Keratinocyte (primary cell): ENCODE data around the gene SPOPL. TPM values are rescaled to one million over a fixed set of nuclear protein-coding genes. Genes with fewer than 3 reads are reported as not detected.

ENCODE experiments used
- DNase-seq: peaks from one replicate; pipeline ENCODE4 v3.0.0-alpha.2; 2011; ENCODE audit warnings: low read depth, missing footprints, low spot score
- FAIRE-seq: peaks from 2 replicates; lab custom pipeline; 2011; peaks lifted over from hg19 to GRCh38; lab: Jason Lieb, UNC
- H2AFZ ChIP-seq: 2 replicates; pipeline ENCODE4 v1.6.0; 2012; ENCODE audit warnings: low read length, control low read depth, inconsistent platforms; ENCODE audit not compliant: control insufficient read depth
- H3K27ac ChIP-seq: 2 replicates; pipeline ENCODE4 v1.5.1; 2011; ENCODE audit warnings: low read length; ENCODE audit not compliant: control insufficient read depth, insufficient read depth
- H3K27me3 ChIP-seq: 3 replicates; pipeline ENCODE4 v1.6.0; 2011; ENCODE audit warnings: low read length; ENCODE audit not compliant: control insufficient read depth, insufficient read depth; ENCODE audit errors: extremely low read depth
- H3K36me3 ChIP-seq, 2 experiments: 2 replicates in 1 of 2; 3 replicates in 1 of 2; pipeline ENCODE4 v1.5.1; 2011; ENCODE audit warnings: low read length in 2 of 2, mild to moderate bottlenecking in 1 of 2; ENCODE audit not compliant: control insufficient read depth in 2 of 2, insufficient read depth in 2 of 2; ENCODE audit errors: extremely low read depth in 1 of 2
- H3K4me1 ChIP-seq: 3 replicates; pipeline ENCODE4 v1.5.1; 2011; ENCODE audit warnings: low read length; ENCODE audit not compliant: control insufficient read depth, insufficient read depth; ENCODE audit errors: extremely low read depth
- H3K4me2 ChIP-seq: 3 replicates; pipeline ENCODE4 v1.6.0; 2011; ENCODE audit warnings: low read depth, low read length; ENCODE audit not compliant: control insufficient read depth, insufficient read depth; ENCODE audit errors: extremely low read depth
- H3K4me3 ChIP-seq, 3 experiments: fragments of 200-600 bp in 1 of 3; sonication (generic) in 1 of 3; 2 replicates in 2 of 3; 3 replicates in 1 of 3; pipeline ENCODE4 v1.5.1; 2011 to 2016; ENCODE audit warnings: low read length in 3 of 3, mild to moderate bottlenecking in 3 of 3, control low read depth in 2 of 3, inconsistent platforms in 1 of 3, low read depth in 1 of 3, mixed read lengths in 1 of 3, mixed run types in 1 of 3, moderate library complexity in 1 of 3; ENCODE audit not compliant: control insufficient read depth in 2 of 3, insufficient read depth in 2 of 3; ENCODE audit errors: extremely low read depth in 1 of 3
- H3K79me2 ChIP-seq: 2 replicates; pipeline ENCODE4 v1.6.0; 2012; ENCODE audit warnings: low read length; ENCODE audit not compliant: control insufficient read depth, insufficient read depth
- H3K9ac ChIP-seq: 3 replicates; pipeline ENCODE4 v1.6.0; 2011; ENCODE audit warnings: low read length; ENCODE audit not compliant: control insufficient read depth, insufficient read depth; ENCODE audit errors: extremely low read depth
- H3K9me1 ChIP-seq: 3 replicates; pipeline ENCODE4 v1.6.0; 2011; ENCODE audit warnings: low read length; ENCODE audit not compliant: control insufficient read depth, insufficient read depth; ENCODE audit errors: extremely low read depth
- H3K9me3 ChIP-seq: 2 replicates; pipeline ENCODE4 v1.5.1; 2012; ENCODE audit warnings: low read depth, low read length; ENCODE audit not compliant: control insufficient read depth
- H4K20me1 ChIP-seq: 3 replicates; pipeline ENCODE4 v1.6.0; 2011; ENCODE audit warnings: low read length; ENCODE audit not compliant: control insufficient read depth, insufficient read depth; ENCODE audit errors: extremely low read depth
- EZH2 ChIP-seq: IDR thresholded peaks from one replicate; pipeline ENCODE4 v1.6.1; 2012; ENCODE audit warnings: inconsistent platforms, mild to moderate bottlenecking, low read length, moderate library complexity
- dilution Hi-C: fragments of 300-500 bp; cut with MboI; formaldehyde crosslinking; loops from one replicate; pipeline ENCODE4 v1.7.0; 2020; ENCODE audit warnings: low sequenced_read_pairs; ENCODE audit not compliant: extremely low pct_ligation_motif_present
- polyA plus RNA-seq, 5 experiments: library from polyadenylated mRNA; depleted of rRNA in 3 of 5; stranded (reverse) in 3 of 5; stranded (forward) in 1 of 5; unstranded in 1 of 5; fragments of >200 nt; gene quantifications; 1 replicate in 1 of 5; 2 replicates in 3 of 5; 3 replicates in 1 of 5; pipeline versions ENCODE4 v1.2.1 to v1.2.3, GENCODE V29; 2011 to 2012; ENCODE audit warnings: missing spikeins in 2 of 5, low read depth in 1 of 5, low replicate concordance in 1 of 5
- TF ChIP-seq, protein P1 (sequence below), 3 experiments: IDR thresholded peaks in 1 of 3; conservative IDR thresholded peaks in 1 of 3; optimal IDR thresholded peaks in 1 of 3; 2 replicates in 2 of 3; 3 replicates in 1 of 3; pipeline versions ENCODE3 to v1.5.1; 2011; ENCODE audit warnings: low read length in 3 of 3, mild to moderate bottlenecking in 3 of 3, moderate library complexity in 2 of 3, control low read depth in 1 of 3, inconsistent platforms in 1 of 3; ENCODE audit not compliant: insufficient read depth in 2 of 3; ENCODE audit errors: extremely low read depth in 1 of 3

The SPOPL gene
- polyA plus RNA-seq, 1 donor (not counting 4 experiments of a cell fraction or from before 2014, with no cell fraction given) = 16.5 TPM

DNA sequence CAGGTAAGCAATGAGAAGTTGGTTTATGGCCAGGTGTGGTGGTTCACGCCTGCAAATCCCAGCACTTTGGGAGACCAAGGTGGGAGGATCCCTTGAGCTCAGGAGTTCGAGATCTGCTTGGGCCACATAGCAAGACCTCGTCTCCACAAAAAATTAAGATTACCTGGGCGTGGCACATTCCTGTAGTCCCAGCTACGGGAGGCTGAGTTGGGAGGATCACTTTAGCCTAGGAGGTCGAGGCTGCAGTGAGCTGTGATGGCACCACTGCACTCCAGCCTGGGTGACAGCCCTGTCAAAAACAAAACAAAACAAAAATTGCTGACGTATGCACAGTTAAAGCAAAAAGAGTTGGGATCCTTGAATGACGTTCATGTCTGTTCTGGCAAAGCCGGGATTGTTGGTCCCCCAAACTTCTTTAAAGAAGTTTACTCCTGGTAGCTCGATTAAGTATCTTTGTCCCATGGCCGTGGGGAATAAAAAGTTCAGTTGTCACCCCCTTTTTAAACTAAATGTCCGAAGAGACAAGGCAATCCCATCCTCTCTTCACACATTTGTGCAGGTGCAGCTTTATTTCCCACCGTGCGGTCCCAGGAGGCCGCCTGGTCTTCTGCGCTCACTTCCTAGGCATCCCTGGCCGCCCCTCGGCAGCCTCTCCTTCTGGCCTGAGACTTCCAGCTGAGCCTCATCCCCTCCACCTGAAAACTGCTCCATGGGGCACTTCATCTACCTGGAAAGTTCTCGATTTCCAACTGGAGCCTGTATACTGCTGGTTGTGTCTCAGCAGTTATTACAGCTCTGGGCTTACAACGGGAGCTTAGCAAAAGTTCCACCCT, 762 bp upstream of the SPOPL start:
- Histone ChIP-seq H3K79me2 (peaks cover 40% of the 10 kb centered on the region), H3K27me3 (no peaks in the 10 kb centered on the region), H3K9ac (peak overlapping the region; percentile 77), H3K27ac (peak overlapping the region; percentile 66), H2AFZ (peak overlapping the region; percentile 78), H4K20me1 (no peaks in the 10 kb centered on the region), H3K4me2 (peak overlapping the region; percentile 86), H3K4me1 (peaks cover 8% of the 10 kb centered on the region), H3K9me3 (no peaks in the 10 kb centered on the region), H3K9me1 (no peaks in the 10 kb centered on the region), H3K36me3 (peaks cover 2 to 4% of the 10 kb centered on the region in 2 experiments), H3K4me3 (peak overlapping the region; percentile 63 to 75 (median 75))
- dilution Hi-C loops = no loop called here
- DNase-seq = no peak
- no peak for FAIRE-seq
- no peak for TF ChIP-seq EZH2
- TF ChIP-seq, protein P1, sequence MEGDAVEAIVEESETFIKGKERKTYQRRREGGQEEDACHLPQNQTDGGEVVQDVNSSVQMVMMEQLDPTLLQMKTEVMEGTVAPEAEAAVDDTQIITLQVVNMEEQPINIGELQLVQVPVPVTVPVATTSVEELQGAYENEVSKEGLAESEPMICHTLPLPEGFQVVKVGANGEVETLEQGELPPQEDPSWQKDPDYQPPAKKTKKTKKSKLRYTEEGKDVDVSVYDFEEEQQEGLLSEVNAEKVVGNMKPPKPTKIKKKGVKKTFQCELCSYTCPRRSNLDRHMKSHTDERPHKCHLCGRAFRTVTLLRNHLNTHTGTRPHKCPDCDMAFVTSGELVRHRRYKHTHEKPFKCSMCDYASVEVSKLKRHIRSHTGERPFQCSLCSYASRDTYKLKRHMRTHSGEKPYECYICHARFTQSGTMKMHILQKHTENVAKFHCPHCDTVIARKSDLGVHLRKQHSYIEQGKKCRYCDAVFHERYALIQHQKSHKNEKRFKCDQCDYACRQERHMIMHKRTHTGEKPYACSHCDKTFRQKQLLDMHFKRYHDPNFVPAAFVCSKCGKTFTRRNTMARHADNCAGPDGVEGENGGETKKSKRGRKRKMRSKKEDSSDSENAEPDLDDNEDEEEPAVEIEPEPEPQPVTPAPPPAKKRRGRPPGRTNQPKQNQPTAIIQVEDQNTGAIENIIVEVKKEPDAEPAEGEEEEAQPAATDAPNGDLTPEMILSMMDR (optimal IDR thresholded peaks at IDR 0.05 in 1 of 3, IDR thresholded peaks at IDR 0.05 in 1 of 3, conservative IDR thresholded peaks at IDR 0.05 in 1 of 3; ENCODE audit: extremely low read depth in 1 of 3, insufficient read depth in 2 of 3, low read length in 3 of 3) = no peak

DNA sequence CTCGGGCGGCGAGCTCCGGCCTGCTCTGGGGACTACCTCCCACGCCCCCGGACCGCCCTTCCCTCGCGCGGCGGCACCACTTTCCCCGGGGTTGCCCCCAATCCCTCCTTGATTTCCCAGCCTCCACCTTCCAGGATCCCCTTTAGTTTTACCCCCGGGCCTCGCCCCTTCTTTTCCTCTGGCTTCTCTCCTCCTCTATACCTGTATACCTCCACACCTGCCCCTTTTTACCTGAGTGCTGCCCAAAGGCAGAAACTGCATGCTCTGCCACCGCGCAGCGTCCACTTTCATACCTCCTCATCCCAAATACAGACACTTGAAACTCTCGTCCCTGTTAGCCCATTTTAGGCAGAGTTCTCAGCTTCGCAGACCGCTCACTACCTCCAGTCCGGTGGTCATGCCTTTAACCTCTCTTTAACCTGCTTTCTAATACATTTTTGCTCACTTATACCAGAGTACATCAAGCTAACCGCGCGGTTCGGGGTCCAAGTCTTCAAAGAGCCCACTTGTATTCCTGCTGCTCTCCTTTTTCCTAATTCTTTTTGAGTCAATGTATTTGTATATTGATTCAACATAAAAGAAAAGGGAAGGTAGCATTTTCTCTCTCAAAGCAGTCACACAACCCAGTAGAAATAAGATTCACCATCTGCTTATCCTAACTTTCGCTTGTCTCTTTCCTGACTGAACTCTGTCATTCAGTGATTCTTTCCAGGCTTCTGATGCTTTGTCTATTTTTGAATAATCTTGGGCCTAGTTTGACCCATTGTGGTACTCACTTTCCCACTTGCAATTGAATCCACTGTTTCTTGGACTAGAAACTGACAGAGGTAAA, 901 bp downstream of the SPOPL start:
- Histone ChIP-seq H3K9me1 (no peaks in the 10 kb centered on the region), H3K9ac (peak overlapping the region; percentile 92), H2AFZ (peak overlapping the region; percentile 81), H3K9me3 (no peaks in the 10 kb centered on the region), H3K79me2 (peaks cover 56% of the 10 kb centered on the region), H3K27me3 (no peaks in the 10 kb centered on the region), H3K4me1 (peaks cover 8% of the 10 kb centered on the region), H3K4me2 (peak overlapping the region; percentile 88), H3K27ac (peak overlapping the region; percentile 92), H3K36me3 (peaks cover 0 to 2% of the 10 kb centered on the region in 2 experiments), H3K4me3 (peak overlapping the region; percentile 92 to 100 (median 98)), H4K20me1 (no peaks in the 10 kb centered on the region)
- TF ChIP-seq EZH2 = no peak
- TF ChIP-seq, protein P1 (optimal IDR thresholded peaks at IDR 0.05 in 1 of 3, IDR thresholded peaks at IDR 0.05 in 1 of 3, conservative IDR thresholded peaks at IDR 0.05 in 1 of 3; ENCODE audit: extremely low read depth in 1 of 3, insufficient read depth in 2 of 3, low read length in 3 of 3) = no peak
- FAIRE-seq = peak; percentile 44
- no peak for DNase-seq
- dilution Hi-C loops = no loop called here
